ENCODE measurements around the gene IGF2R.

DNA sequence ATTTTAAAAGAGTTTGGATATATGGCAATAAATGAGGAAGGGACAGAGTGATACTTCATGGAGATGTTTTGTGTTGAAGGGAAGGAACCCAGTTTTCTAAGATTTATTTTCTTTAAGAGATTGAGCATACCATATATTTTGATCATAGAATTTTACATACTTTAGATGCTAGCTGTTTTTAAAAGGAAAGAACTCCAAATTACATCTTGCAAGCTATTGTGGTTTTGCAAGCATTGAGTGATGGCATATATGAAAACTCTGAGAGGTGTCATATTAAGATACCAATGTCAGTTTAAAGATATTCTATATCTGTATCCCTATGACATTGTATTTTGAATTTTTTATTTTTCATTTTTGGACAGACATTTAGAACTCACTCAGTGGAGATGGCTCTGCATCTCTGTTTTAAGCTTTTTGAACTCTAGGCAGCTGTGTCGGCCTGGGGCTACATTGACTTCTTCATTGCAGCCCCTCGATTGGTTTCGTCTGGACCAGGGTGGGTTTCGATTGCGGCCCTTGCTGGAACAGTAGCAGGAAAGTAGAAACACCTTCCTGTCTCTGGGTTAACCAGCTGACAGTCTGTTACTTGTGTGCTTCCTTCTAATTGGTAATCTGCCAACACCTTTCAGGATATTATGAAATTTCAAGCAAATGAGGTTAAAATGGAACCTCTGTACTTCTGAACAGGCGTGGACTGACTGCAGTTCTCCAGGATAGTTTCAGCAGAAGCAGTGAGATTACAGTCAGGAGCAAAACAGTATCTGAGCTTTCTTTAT lies 14.0 kb downstream of the IGF2R start:
- TF ChIP-seq CTCF (CRISPR knock-in tag; IDR thresholded peaks at IDR 0.05) (no peak), POLR2AphosphoS5 (IDR thresholded peaks at IDR 0.05; ENCODE audit: low read depth, low read length) (no peak), ISL2 (CRISPR knock-in tag; IDR thresholded peaks at IDR 0.05) (no peak)

Data from HepG2 (cell line).